ENCODE measurements around the gene GGA3.
A peak's percentile ranks its signal among the peaks of the same experiment; 100 is the strongest.
"Not testable (repeated sequence)": the region's sequence is repeated elsewhere in the genome, so short reads cannot be mapped to it uniquely, and the experiment has no call there.

GGA3 gene

GRCh38 chr17:75218131-75218530 lies 43.3 kb downstream of the GGA3 start:
- DNase-seq (ENCODE audit: low spot score) = no peak

- no peak for DNase-seq (ENCODE audit: low spot score)
Observed at GRCh38 chr17:75209061-75209460, 52.3 kb downstream of the GGA3 start.

- DNase-seq (ENCODE audit: low spot score) = no peak
Observed at GRCh38 chr17:75208161-75208560, 53.2 kb downstream of the GGA3 start.

- no peak for DNase-seq (ENCODE audit: low spot score)
Observed at GRCh38 chr17:75207760-75208159, 53.6 kb downstream of the GGA3 start.

GRCh38 chr17:75207050-75207407 lies 54.4 kb downstream of the GGA3 start:
- not testable (repeated sequence) for DNase-seq (ENCODE audit: low spot score)

GRCh38 chr17:75205793-75206163 lies 55.6 kb downstream of the GGA3 start:
- no peak for DNase-seq (ENCODE audit: low spot score)

- peak; percentile 99 for DNase-seq (ENCODE audit: low spot score)
Observed at GRCh38 chr17:75205037-75205792, 56.2 kb downstream of the GGA3 start, which contains the start of gene NUP85. TSS of gene NUP85 (plus strand) at chr17:75205679. CDS start at chr17:75205762, 83 bp downstream.

- no peak for DNase-seq (ENCODE audit: low spot score)
Observed at GRCh38 chr17:75199886-75200618, 61.4 kb downstream of the GGA3 start.

- DNase-seq (ENCODE audit: low spot score) = no peak
Observed at GRCh38 chr17:75194879-75195278, 66.5 kb downstream of the GGA3 start.

GRCh38 chr17:75191584-75191983 lies 69.8 kb downstream of the GGA3 start:
- no peak for DNase-seq (ENCODE audit: low spot score)

GRCh38 chr17:75188614-75189013 lies 72.8 kb downstream of the GGA3 start:
- DNase-seq (ENCODE audit: low spot score) = no peak
